ENCODE results near the gene TMPRSS2. TPM values are rescaled to one million over a fixed set of nuclear protein-coding genes. Genes with fewer than 3 reads are reported as not detected.

TMPRSS2 gene
- total RNA-seq, 1 donor from 2014 or later = 23.7 TPM

DNA sequence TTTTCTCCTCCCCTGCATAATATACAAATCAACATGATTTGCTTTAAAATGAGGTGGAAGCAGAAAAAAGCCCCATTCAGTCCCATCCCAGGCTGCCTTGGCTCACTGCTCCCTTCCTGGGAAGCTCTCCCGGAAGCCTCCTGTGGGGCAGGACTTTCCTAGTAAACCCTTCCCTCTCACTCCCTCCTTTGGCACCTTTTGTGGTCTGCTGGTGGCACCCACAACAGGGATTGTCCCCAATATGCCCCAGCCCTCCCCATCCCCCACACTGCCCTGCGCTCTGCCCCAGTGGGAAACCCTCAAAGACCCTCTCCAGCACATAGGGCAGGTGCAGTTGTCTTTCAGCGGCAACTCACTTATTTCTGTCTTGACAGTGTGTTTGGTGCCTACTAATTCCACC lies 1.8 kb upstream of the TMPRSS2 start:
- TF ChIP-seq, protein P1, sequence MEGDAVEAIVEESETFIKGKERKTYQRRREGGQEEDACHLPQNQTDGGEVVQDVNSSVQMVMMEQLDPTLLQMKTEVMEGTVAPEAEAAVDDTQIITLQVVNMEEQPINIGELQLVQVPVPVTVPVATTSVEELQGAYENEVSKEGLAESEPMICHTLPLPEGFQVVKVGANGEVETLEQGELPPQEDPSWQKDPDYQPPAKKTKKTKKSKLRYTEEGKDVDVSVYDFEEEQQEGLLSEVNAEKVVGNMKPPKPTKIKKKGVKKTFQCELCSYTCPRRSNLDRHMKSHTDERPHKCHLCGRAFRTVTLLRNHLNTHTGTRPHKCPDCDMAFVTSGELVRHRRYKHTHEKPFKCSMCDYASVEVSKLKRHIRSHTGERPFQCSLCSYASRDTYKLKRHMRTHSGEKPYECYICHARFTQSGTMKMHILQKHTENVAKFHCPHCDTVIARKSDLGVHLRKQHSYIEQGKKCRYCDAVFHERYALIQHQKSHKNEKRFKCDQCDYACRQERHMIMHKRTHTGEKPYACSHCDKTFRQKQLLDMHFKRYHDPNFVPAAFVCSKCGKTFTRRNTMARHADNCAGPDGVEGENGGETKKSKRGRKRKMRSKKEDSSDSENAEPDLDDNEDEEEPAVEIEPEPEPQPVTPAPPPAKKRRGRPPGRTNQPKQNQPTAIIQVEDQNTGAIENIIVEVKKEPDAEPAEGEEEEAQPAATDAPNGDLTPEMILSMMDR (IDR thresholded peaks at IDR 0.05; ENCODE audit: unreplicated experiment) = no peak
- H3K4me1 Mint-ChIP-seq (ENCODE audit: low read depth) = peaks cover 23% of the 10 kb centered on the region
- H3K27me3 Mint-ChIP-seq = peaks cover 5% of the 10 kb centered on the region
- no peak overlapping the region for H3K4me3 Mint-ChIP-seq (ENCODE audit: low read depth)
- DNase-seq (ENCODE audit: low spot score, unreplicated experiment) = no peak
- H3K36me3 Mint-ChIP-seq (ENCODE audit: insufficient read depth) = no peaks in the 10 kb centered on the region
- no peaks in the 10 kb centered on the region for H3K9me3 Mint-ChIP-seq (ENCODE audit: low read depth)
- no peak overlapping the region for H3K27ac Mint-ChIP-seq

DNA sequence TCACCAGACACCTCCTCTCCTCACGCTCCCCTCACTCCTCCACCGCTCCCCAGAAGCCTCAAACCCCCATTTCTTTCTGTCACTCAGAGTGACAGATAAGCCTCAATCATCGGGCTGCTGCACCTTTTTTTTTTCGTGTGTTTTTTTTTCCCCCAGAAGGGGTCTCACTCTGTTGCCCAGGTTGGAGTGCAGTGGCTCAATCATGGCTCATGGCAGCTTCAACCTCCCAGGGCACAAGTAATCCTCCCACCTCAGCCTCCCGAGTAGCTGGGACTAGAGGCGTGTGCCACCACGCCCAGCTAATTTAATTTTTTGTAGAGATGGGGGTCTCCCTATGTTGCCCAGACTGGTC lies 1.2 kb upstream of the TMPRSS2 start:
- TF ChIP-seq, protein P1 (IDR thresholded peaks at IDR 0.05; ENCODE audit: unreplicated experiment) = no peak
- Mint-ChIP-seq H3K27me3 (peaks cover 8% of the 10 kb centered on the region), H3K36me3 (ENCODE audit: insufficient read depth) (peaks cover 3% of the 10 kb centered on the region), H3K4me3 (ENCODE audit: low read depth) (peak overlapping the region; percentile 60), H3K9me3 (ENCODE audit: low read depth) (no peaks in the 10 kb centered on the region), H3K4me1 (ENCODE audit: low read depth) (peaks cover 27% of the 10 kb centered on the region), H3K27ac (no peak overlapping the region)
- no peak for DNase-seq (ENCODE audit: low spot score, unreplicated experiment)

DNA sequence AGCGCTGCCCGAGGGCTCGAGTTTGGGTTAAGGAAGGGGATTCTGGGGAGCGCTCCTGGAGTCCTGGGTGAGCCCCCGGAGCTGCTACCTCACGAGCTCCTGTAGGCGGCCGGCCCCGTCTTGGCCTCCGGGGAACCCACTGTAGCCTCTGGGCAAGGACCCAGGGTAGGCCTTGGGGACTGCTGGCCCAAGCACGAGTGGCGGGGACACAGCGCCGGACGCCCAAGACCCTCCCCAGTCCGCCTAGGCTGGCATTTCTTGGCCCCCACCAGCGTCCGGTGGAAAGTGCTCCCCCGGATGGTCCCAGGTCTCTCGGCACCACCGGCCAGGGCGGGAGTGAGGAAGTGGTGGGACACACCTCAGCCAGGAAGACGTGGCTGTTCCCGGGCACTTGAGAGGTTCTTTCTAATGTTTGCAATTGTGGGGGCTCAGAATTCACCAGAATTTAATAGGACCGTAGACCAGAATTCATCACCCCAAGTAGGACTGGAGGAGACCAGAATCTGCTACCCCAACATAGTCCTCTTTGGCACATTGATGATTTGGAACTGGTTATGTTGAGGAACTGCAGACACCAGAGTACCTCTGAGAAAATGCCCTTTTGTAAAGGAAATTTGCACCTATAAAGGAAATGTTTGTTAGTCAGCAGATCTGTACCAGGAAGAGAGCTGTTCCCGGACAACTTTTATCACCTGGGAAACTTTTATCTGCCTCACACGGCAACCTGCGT lies 622 bp upstream of the TMPRSS2 start:
- Mint-ChIP-seq H3K27me3 (peaks cover 10% of the 10 kb centered on the region), H3K27ac (peak overlapping the region; percentile 16), H3K36me3 (ENCODE audit: insufficient read depth) (peaks cover 5% of the 10 kb centered on the region), H3K4me3 (ENCODE audit: low read depth) (peak overlapping the region; percentile 60), H3K9me3 (ENCODE audit: low read depth) (no peaks in the 10 kb centered on the region), H3K4me1 (ENCODE audit: low read depth) (peaks cover 30% of the 10 kb centered on the region)
- DNase-seq (ENCODE audit: low spot score, unreplicated experiment) = no peak
- TF ChIP-seq, protein P1 (IDR thresholded peaks at IDR 0.05; ENCODE audit: unreplicated experiment) = no peak

DNA sequence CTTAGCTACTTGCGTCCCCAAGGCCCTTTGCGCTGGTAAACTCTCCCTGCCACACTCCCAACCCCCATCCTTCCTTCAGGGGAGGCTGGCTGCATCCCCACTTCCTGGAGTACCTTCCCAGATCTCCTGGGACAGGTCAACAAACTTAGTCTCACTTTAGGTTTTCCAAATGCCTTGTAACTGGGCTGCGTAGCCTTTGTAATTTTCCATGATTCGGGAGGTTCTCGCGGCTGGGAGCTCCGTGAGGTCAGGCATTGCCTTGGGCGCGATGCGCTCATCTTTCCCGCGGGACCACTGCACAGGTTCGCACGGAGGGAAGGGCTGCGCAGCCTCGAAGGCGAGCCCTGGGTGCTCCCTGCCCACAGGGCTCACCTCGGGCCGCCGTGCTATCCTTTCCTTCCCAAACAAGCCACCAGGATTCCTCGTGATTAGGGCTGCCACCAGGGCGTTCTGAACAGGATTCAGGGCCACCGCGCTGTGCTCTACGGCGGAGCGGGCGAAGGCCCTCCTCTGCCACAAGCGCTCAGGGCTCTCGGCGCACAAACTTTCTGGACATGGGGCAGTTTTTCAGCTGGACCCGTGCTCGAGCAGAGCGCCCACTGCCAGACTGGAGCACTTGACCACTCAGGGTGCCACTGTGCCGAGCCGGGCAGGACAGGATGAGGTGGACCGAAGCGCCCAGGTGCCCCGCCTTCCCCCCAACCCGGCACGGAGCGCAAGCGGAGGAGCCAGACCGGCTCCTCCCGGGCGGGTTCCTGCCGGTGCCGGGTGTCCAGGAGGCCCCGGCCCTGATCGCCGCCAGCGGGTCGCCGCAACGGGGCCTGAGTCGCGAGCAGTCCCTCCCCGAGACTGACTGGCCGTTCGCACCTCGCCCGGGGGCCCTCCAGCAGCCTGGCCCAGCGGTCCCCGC lies 1.1 kb downstream of the TMPRSS2 start:
- peaks cover 5% of the 10 kb centered on the region for H3K36me3 Mint-ChIP-seq (ENCODE audit: insufficient read depth)
- peak overlapping the region; percentile 82 for H3K4me3 Mint-ChIP-seq (ENCODE audit: low read depth)
- TF ChIP-seq, protein P1 (IDR thresholded peaks at IDR 0.05; ENCODE audit: unreplicated experiment) = peak; percentile 18
- H3K9me3 Mint-ChIP-seq (ENCODE audit: low read depth) = no peaks in the 10 kb centered on the region
- H3K27me3 Mint-ChIP-seq = peaks cover 10% of the 10 kb centered on the region
- H3K27ac Mint-ChIP-seq = peak overlapping the region; percentile 41
- H3K4me1 Mint-ChIP-seq (ENCODE audit: low read depth) = peaks cover 39% of the 10 kb centered on the region
- peak; percentile 23 for DNase-seq (ENCODE audit: low spot score, unreplicated experiment)

DNA sequence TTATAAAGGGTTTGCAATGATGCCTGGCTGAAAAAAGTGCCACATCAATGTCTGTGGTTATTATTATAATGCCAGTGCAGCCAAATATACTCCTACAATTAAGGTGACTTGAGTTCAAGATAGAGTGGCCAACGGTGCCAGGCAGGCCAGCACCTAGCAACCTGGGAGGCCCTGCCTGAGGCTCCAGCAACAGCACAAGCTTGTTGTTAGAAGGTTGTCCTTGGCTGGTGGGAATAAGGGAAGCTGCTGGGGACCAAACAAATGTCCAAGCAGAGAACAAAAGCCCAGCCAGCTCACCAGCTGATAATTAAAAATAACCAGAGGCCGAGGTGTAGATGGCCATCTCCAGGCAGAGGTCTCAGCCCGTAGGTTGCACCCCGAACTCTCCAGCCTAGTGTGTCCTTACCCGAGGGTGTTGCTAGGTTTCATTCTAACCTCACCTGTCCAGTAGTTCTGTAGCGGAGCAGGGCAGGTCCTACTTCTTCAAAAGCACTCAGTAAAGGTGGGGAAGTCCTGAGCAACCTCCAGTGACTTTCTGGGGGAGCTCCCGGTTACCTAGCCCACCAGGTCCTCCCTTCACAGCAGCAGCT lies 1.9 kb downstream of the TMPRSS2 start:
- no peak for DNase-seq (ENCODE audit: low spot score, unreplicated experiment)
- H3K27me3 Mint-ChIP-seq = peaks cover 10% of the 10 kb centered on the region

More for the DNA sequence above, 1.9 kb downstream of the TMPRSS2 start:
- TF ChIP-seq, protein P1 (IDR thresholded peaks at IDR 0.05; ENCODE audit: unreplicated experiment) = no peak
- H3K9me3 Mint-ChIP-seq (ENCODE audit: low read depth) = no peaks in the 10 kb centered on the region
- peaks cover 5% of the 10 kb centered on the region for H3K36me3 Mint-ChIP-seq (ENCODE audit: insufficient read depth)
- H3K27ac Mint-ChIP-seq = no peak overlapping the region
- peak overlapping the region; percentile 82 for H3K4me3 Mint-ChIP-seq (ENCODE audit: low read depth)
- H3K4me1 Mint-ChIP-seq (ENCODE audit: low read depth) = peaks cover 38% of the 10 kb centered on the region
